Pancreas (tissue), 10 donors: ENCODE results near the gene TMEM176A. TPM values are rescaled to one million over a fixed set of nuclear protein-coding genes. Genes with fewer than 3 reads are reported as not detected.

Experiments
- ATAC-seq, 4 donors: fragments of 200-7000 bp; cut with Tn5 transposase; one replicate each; pipeline versions ENCODE4 v1.8.0 to v1.9.1; 2020; ENCODE audit warnings: mild to moderate bottlenecking in 4 of 4, moderate library complexity in 4 of 4
- DNase-seq, 6 donors: peaks; one replicate each; pipeline ENCODE4 v3.0.0-alpha.2; 2020
- FAIRE-seq: peaks from 2 replicates; lab custom pipeline; 2012; peaks lifted over from hg19 to GRCh38; lab: Jason Lieb, UNC
- H3K27ac ChIP-seq, 4 donors: fragments of 200-600 bp; sonication (generic); 1 replicate in 3 of 4; 2 replicates in 1 of 4; pipeline versions ENCODE4 v1.5.0 to v1.8.0; 2020
- H3K27me3 ChIP-seq, 4 donors: fragments of 200-600 bp; one replicate each; pipeline ENCODE4 v1.8.0; 2021
- H3K36me3 ChIP-seq, 3 donors: fragments of 200-600 bp; sonication (generic) in 1 of 3; one replicate each; pipeline versions ENCODE4 v1.5.0 to v1.8.0; 2020 to 2021
- H3K4me1 ChIP-seq, 3 donors: fragments of 200-600 bp; one replicate each; pipeline ENCODE4 v1.8.0; 2021
- H3K4me3 ChIP-seq, 4 donors: fragments of 200-600 bp; sonication (generic) in 2 of 4; one replicate each; pipeline versions ENCODE4 v1.5.0 to v1.8.0; 2020 to 2021
- H3K9me3 ChIP-seq, 4 donors: fragments of 200-600 bp; one replicate each; pipeline ENCODE4 v1.8.0; 2021
- CTCF ChIP-seq, 4 donors: fragments of 200-600 bp; sonication (generic) in 3 of 4; IDR thresholded peaks; one replicate each; pipeline versions ENCODE4 v1.5.0 to v1.8.0; 2021; ENCODE audit warnings: antibody characterized with exemption in 4 of 4
- WGBS, 2 donors: extraction: QIAGEN DNeasy Blood & Tissue Kit; methylation state at CpG; one replicate each; pipeline ENCODE4 v1.1.7; 2013; 5-methylcytosine and 5-hydroxymethylcytosine counted together
- intact Hi-C, 3 donors: fragments of 100-400 bp; cut with DNase I; formaldehyde crosslinking; loops; one replicate each; pipeline versions ENCODE4 v1.11.1 to v1.14.2; 2022
- polyA plus RNA-seq, 2 donors: library from polyadenylated mRNA; stranded (reverse); fragments of 200-250 nt; gene quantifications; one replicate each; pipeline ENCODE4 v1.2.3, GENCODE V29; 2013
- total RNA-seq, 6 donors: library from RNA; stranded (reverse); fragmentation: NEBNext Ultra II Directional in 4 of 6; extraction: Animal tissue kit (Norgen Biotek cat#: 25700) in 4 of 6; gene quantifications; one replicate each; pipeline versions ENCODE4 v1.2.1 to v1.2.4, GENCODE V29; 2021 to 2023
- donor health status: healthy with polysubstance abuse.
- donor health status: DM: no; HTN: no; CAD: no; lungs with moderate emphysema.
- donor health status: DM: no; HTN: no; CAD: no.
- donor health status: control.
- donor health status: control.
- donor health status: Bipolar disorder and iron deficiency.
- donor health status: DM: yes; HTN: yes; CAD: no.
- donor health status: DM: no; HTN: no; CAD: no.
- donor health status: DM: no; HTN: no; CAD: no.
- donor health status: DM: yes; HTN: yes; CAD: no.

The TMEM176A gene
- total and polyA plus RNA-seq, 8 donors = 13.8 to 66.9 (median 18.5) TPM

- Histone ChIP-seq H3K4me1 (peaks cover 0 to 21% (median 4%) of the 10 kb centered on the region in 3 donors), H3K36me3 (no peaks in the 10 kb centered on the region), H3K27ac (peak overlapping the region in 2 of 4 donors; percentile 32 to 33), H3K4me3 (no peak overlapping the region), H3K9me3 (no peaks in the 10 kb centered on the region), H3K27me3 (no peaks in the 10 kb centered on the region)
- no peak for ATAC-seq
- FAIRE-seq = no peak
- TF ChIP-seq CTCF (IDR thresholded peaks at IDR 0.05) = no peak
- 60 to 63% methylated on average over 3 of the region's 3 CpGs for WGBS, 2 donors
- DNase-seq = no peak
- intact Hi-C loops = no loop called here
Measured at GRCh38 chr7:150780292-150780691, 20.3 kb upstream of the TMEM176A start.

DNA sequence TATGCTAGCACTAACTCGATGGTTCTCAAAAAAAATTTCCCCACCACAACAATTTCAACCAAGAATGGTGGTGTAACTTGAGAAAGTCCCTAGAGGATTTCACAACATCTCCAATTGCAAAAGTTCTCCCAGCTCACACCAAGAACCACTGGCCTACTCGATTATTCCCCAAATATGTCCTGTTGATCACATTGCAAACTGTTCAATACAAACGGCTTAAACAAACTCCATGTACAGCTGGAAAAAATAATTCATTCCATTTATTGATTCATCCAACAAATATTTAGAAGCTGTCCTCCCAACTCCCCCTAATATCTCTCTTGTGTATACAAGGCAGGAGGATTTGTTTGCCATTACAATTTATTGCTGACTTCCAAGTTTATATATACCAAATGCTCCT lies 19.5 kb upstream of the TMEM176A start:
- peak in 1 of 4 donors; percentile 3 for ATAC-seq
- Histone ChIP-seq H3K4me1 (peaks cover 0 to 21% (median 4%) of the 10 kb centered on the region in 3 donors), H3K36me3 (no peaks in the 10 kb centered on the region), H3K27ac (peak overlapping the region in 2 of 4 donors; percentile 32 to 33), H3K27me3 (no peaks in the 10 kb centered on the region), H3K4me3 (no peak overlapping the region), H3K9me3 (no peaks in the 10 kb centered on the region)
- no peak for DNase-seq
- 26 to 36% methylated on average over 3 of the region's 3 CpGs for WGBS, 2 donors
- TF ChIP-seq CTCF (IDR thresholded peaks at IDR 0.05) = no peak
- FAIRE-seq = peak; percentile 41
- intact Hi-C loops = no loop called here

DNA sequence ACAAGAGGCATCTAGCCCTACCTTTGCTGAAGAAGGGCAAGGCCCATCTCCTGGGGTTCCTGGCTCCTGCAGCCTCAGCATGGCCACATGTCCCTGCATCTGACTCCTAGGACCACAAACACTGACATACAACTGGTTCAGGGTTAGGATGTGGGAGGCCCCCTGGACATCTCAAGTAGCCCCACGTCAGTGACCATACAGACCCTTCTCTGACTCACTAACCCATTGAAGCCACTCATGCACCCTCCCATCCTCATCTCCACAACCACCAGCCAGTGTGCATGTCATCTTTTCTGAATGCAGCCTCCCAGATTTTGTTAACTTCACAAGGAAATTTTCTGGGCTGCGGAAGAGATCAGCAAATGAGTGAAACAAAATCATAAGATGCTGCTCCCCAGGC lies 18.6 kb upstream of the TMEM176A start:
- Histone ChIP-seq H3K4me1 (peaks cover 0 to 16% (median 0%) of the 10 kb centered on the region in 3 donors), H3K4me3 (no peak overlapping the region), H3K27me3 (no peaks in the 10 kb centered on the region), H3K36me3 (no peaks in the 10 kb centered on the region), H3K9me3 (no peaks in the 10 kb centered on the region), H3K27ac (no peak overlapping the region)
- intact Hi-C loops = no loop called here
- no peak for TF ChIP-seq CTCF (IDR thresholded peaks at IDR 0.05)
- FAIRE-seq (no peak), DNase-seq (no peak), ATAC-seq (no peak)
- WGBS, 2 donors = 92 to 95% methylated on average over 2 of the region's 2 CpGs

DNA sequence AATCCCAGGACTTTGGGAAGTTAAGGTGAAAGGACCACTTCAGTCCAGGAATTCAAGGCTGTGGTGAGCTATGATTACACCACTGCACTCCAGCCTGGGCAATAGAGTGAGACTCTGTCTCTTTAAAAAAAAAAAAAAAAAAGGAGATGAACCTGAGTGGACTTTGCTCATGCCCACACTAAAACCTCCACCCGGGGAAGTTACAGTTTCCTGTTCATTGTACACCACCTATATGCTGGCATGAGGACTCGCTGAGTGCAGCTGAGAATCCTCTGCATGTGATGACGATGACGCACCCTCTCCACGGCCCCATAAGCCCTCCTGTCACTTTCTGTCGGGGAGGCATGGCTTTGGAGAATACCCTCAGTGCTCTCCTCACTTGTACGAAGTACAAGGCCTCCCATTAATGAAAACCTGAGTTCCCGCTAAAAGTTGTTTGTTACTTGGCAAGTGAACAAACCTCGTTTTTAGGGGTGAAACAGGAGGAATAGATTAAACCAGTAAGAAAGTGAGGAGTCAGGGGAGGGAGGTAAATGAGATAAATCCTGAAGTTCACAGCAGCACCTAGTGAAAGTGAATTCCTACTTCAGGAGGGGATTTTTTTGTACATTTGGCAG lies 16.3 kb upstream of the TMEM176A start:
- H3K4me1 ChIP-seq = peaks cover 0 to 16% (median 0%) of the 10 kb centered on the region in 3 donors
- peak overlapping the region in 2 of 4 donors; percentile 37 to 50 for H3K27ac ChIP-seq
- no peak for TF ChIP-seq CTCF (IDR thresholded peaks at IDR 0.05)
- ATAC-seq (peak; percentile 63 to 87 (median 66)), FAIRE-seq (no peak), DNase-seq (peak in 1 of 6 donors; percentile 39)
- intact Hi-C loops = no loop called here
- H3K36me3 ChIP-seq = no peaks in the 10 kb centered on the region
- no peaks in the 10 kb centered on the region for H3K27me3 ChIP-seq
- no peak overlapping the region for H3K4me3 ChIP-seq
- WGBS, 2 donors = 18 to 31% methylated on average over 9 of the region's 9 CpGs
- no peaks in the 10 kb centered on the region for H3K9me3 ChIP-seq

GRCh38 chr7:150784954-150785353 lies 15.6 kb upstream of the TMEM176A start:
- no peak overlapping the region for H3K4me3 ChIP-seq
- no peaks in the 10 kb centered on the region for H3K36me3 ChIP-seq
- no peak for DNase-seq
- no peak for TF ChIP-seq CTCF (IDR thresholded peaks at IDR 0.05)
- FAIRE-seq = no peak
- no peaks in the 10 kb centered on the region for H3K9me3 ChIP-seq
- ATAC-seq = peak in 3 of 4 donors; percentile 43 to 62 (median 43)
- intact Hi-C loops = loop anchor here in 1 of 3 donors (5.0 kb wide), 1 partner anchor 92 kb away; no protein-coding TSS in a partner anchor
- no peaks in the 10 kb centered on the region for H3K27me3 ChIP-seq
- peaks cover 0 to 16% (median 0%) of the 10 kb centered on the region in 3 donors for H3K4me1 ChIP-seq
- WGBS, 2 donors = 73 to 84% methylated on average over 4 of the region's 4 CpGs
- peak overlapping the region in 2 of 4 donors; percentile 37 to 50 for H3K27ac ChIP-seq
